Psoas muscle (tissue), 8 donors: Measurements from ENCODE around the gene IL1R1. TPM values are rescaled to one million over a fixed set of nuclear protein-coding genes. Genes with fewer than 3 reads are reported as not detected.

Experiments used
- ATAC-seq, 4 donors: fragments of 200-7000 bp; cut with Tn5 transposase; one replicate each; pipeline ENCODE4 v1.9.1; 2020; ENCODE audit warnings: moderate library complexity in 3 of 4, mild to moderate bottlenecking in 2 of 4
- DNase-seq, 2 donors: peaks; one replicate each; pipeline ENCODE4 v3.0.0-alpha.2; 2020
- H3K27ac ChIP-seq: fragments of 200-600 bp; one replicate; pipeline ENCODE4 v1.8.0; 2022
- H3K27me3 ChIP-seq, 3 donors: fragments of 200-600 bp in 1 of 3; one replicate each; pipeline versions ENCODE4 v1.6.1 to v1.8.0; 2013 to 2022; ENCODE audit warnings: low read length in 2 of 3, mild to moderate bottlenecking in 2 of 3, moderate library complexity in 1 of 3; ENCODE audit not compliant: insufficient read depth in 3 of 3
- H3K36me3 ChIP-seq, 2 donors: fragments of 200-600 bp in 1 of 2; one replicate each; pipeline versions ENCODE4 v1.6.1 to v1.8.0; 2013 to 2022; ENCODE audit warnings: low read depth in 1 of 2, mild to moderate bottlenecking in 1 of 2, moderate library complexity in 1 of 2; ENCODE audit not compliant: insufficient read depth in 1 of 2
- H3K4me1 ChIP-seq: fragments of 200-600 bp; one replicate; pipeline ENCODE4 v1.8.0; 2022
- H3K4me3 ChIP-seq: fragments of 200-600 bp; one replicate; pipeline ENCODE4 v1.8.0; 2022; ENCODE audit warnings: mild to moderate bottlenecking
- H3K9me3 ChIP-seq: fragments of 200-600 bp; one replicate; pipeline ENCODE4 v1.8.0; 2022
- WGBS, 3 donors: extraction: QIAGEN DNeasy Blood & Tissue Kit; methylation state at CpG; one replicate each; pipeline versions ENCODE4 v1.1.6 to v1.1.7; 2013; 5-methylcytosine and 5-hydroxymethylcytosine counted together
- intact Hi-C, 2 donors: fragments of 100-400 bp; cut with DNase I; formaldehyde crosslinking; loops; one replicate each; pipeline versions ENCODE4 v1.11.0 to v1.14.2; 2022
- polyA plus RNA-seq, 3 donors: library from polyadenylated mRNA; stranded (reverse); fragments of 200-250 nt; gene quantifications; one replicate each; pipeline ENCODE4 v1.2.3, GENCODE V29; 2013
- total RNA-seq, 4 donors: library from RNA; stranded (reverse); fragmentation: NEBNext Ultra II Directional in 2 of 4; extraction: Animal tissue kit (Norgen Biotek cat#: 25700) in 2 of 4; gene quantifications; one replicate each; pipeline versions ENCODE4 v1.2.1 to v1.2.4, GENCODE V29; 2021 to 2023
- TF ChIP-seq, protein P1 (sequence below): fragments of 200-600 bp; IDR thresholded peaks from one replicate; pipeline ENCODE4 v1.8.0; 2022; ENCODE audit warnings: antibody characterized with exemption
- donor health status: healthy with polysubstance abuse.
- donor health status: DM: no; HTN: no; CAD: no; lungs with moderate emphysema.
- donor health status: Bipolar disorder and iron deficiency.
- donor health status: healthy.
- donor health status: DM: yes; HTN: yes; CAD: no.
- donor health status: DM: no; HTN: no; CAD: no.
- donor health status: DM: no; HTN: no; CAD: no.
- donor health status: DM: yes; HTN: yes; CAD: no.

Gene IL1R1
- total and polyA plus RNA-seq, 7 donors, result 10.4 to 39.8 (median 15.9) TPM

DNA sequence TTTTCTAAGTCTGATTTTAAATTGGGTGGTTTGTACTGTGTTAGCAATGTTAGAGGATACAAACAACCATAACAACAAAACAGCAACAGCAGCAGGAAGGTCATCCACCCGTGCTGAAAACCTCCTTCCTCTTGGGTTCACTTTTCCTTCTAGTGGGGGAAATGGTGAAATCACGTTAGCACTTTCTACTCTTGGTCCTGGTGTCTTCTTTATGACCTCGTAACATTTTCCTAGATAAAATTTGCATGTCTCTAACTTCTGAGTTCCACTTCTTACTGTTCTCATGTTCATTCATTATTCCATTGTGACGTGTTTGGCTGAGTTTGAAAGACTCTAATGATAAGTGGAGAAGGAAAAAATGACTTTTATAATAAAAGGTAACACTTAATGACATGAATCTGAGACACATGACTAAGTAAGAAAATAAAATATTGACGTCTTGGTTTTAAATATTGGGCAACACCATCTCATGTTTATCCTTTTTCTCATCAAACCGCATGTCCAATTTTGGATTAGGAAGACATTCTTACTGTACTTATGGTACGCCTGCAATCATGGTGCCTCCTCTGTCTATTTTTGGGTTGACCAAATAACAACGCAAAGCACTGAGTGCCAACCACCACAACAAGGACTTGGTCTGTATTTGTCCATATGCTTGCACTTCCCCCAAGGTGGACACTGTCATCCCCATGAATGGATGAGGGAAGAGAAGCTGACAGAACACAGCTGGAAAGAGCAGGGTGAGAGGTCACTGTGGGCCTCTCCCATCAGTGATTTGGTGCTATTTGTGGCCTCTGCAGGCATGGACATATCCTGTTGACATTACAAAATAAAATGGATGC is 25.7 kb upstream of the IL1R1 start:
- no peaks in the 10 kb centered on the region for H3K9me3 ChIP-seq
- TF ChIP-seq, protein P1, sequence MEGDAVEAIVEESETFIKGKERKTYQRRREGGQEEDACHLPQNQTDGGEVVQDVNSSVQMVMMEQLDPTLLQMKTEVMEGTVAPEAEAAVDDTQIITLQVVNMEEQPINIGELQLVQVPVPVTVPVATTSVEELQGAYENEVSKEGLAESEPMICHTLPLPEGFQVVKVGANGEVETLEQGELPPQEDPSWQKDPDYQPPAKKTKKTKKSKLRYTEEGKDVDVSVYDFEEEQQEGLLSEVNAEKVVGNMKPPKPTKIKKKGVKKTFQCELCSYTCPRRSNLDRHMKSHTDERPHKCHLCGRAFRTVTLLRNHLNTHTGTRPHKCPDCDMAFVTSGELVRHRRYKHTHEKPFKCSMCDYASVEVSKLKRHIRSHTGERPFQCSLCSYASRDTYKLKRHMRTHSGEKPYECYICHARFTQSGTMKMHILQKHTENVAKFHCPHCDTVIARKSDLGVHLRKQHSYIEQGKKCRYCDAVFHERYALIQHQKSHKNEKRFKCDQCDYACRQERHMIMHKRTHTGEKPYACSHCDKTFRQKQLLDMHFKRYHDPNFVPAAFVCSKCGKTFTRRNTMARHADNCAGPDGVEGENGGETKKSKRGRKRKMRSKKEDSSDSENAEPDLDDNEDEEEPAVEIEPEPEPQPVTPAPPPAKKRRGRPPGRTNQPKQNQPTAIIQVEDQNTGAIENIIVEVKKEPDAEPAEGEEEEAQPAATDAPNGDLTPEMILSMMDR, result no peak
- H3K27me3 ChIP-seq, result no peaks in the 10 kb centered on the region
- intact Hi-C loops, result no loop called here
- H3K4me3 ChIP-seq, result no peak overlapping the region
- WGBS, 3 donors, result 63 to 74% (median 70%) methylated on average over 8 of the region's 8 CpGs
- H3K27ac ChIP-seq, result no peak overlapping the region
- DNase-seq (no peak), ATAC-seq (peak in 1 of 4 donors; percentile 17)
- no peaks in the 10 kb centered on the region for H3K36me3 ChIP-seq
- H3K4me1 ChIP-seq, result peaks cover 45% of the 10 kb centered on the region

DNA sequence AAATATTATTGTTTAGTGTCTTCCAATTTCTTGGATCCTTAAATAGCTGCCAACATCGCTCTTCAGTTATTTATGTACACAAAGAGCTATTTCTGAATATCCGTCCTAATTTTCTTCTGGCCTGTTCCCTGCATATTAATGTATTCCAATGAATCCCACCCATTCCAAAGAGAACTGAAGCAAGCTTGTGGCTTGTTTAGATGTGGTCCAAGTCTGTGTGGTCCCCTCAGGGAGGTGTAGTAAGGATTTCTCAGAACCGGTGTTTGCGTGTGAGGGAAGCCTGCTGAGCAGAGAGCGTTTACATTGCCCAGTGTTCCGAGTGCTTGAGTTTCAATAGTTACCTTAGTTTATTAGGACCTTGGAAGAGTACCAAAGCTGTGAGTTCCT is 25.1 kb upstream of the IL1R1 start:
- peaks cover 49% of the 10 kb centered on the region for H3K4me1 ChIP-seq
- intact Hi-C loops, result no loop called here
- no peaks in the 10 kb centered on the region for H3K9me3 ChIP-seq
- ATAC-seq (no peak), DNase-seq (no peak)
- H3K27ac ChIP-seq, result no peak overlapping the region
- H3K4me3 ChIP-seq, result no peak overlapping the region
- 41 to 55% (median 45%) methylated on average over 6 of the region's 6 CpGs for WGBS, 3 donors
- TF ChIP-seq, protein P1, result no peak
- no peaks in the 10 kb centered on the region for H3K27me3 ChIP-seq
- H3K36me3 ChIP-seq, result no peaks in the 10 kb centered on the region

DNA sequence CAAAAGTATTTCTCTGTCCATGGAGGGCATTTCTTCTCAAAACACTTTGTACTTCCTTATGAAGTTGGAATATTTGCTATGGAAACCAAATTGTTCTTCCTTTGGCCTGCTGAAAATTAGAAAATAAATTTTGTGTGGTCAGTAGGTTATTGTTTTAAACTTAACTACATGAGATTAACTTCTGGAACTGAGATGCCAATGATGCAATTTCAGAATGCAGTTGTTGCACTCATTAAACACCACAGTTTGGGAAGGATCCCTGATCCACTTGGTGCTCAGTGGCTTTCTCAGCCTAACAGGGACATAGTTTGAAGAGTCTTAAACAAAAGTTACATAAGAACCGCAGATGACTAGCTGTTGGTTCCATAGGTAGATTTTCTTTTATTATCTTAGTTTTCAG is 23.3 kb upstream of the IL1R1 start:
- TF ChIP-seq, protein P1, result no peak
- H3K36me3 ChIP-seq, result no peaks in the 10 kb centered on the region
- H3K4me1 ChIP-seq, result peaks cover 56% of the 10 kb centered on the region
- ATAC-seq (no peak), DNase-seq (no peak)
- no peaks in the 10 kb centered on the region for H3K27me3 ChIP-seq
- H3K27ac ChIP-seq, result no peak overlapping the region
- intact Hi-C loops, result no loop called here
- no peaks in the 10 kb centered on the region for H3K9me3 ChIP-seq
- 92 to 100% (median 93%) methylated on average over 1 of the region's 1 CpG for WGBS, 3 donors
- H3K4me3 ChIP-seq, result no peak overlapping the region

DNA sequence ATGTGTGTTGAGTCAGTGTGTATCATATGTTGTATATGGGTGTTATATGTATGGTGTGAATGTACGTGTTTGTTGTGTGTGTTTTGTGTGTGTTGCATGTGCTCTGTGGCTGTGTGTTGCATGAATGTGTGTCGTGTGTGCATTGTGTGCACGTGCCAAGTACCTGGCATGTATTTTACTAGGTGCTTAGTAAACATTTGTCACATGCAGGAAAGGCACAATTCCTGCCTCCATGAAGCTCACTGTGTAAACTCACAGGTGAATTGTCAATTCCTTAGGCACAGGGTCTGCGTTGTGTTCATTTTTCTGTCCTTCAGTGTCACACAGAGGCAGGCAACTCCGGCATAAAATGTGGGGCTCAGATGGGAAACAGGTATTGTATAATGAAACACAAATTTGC is 22.3 kb upstream of the IL1R1 start:
- Histone ChIP-seq H3K4me3 (no peak overlapping the region), H3K27me3 (no peaks in the 10 kb centered on the region), H3K36me3 (no peaks in the 10 kb centered on the region), H3K4me1 (peaks cover 46% of the 10 kb centered on the region), H3K9me3 (no peaks in the 10 kb centered on the region), H3K27ac (no peak overlapping the region)
- no peak for ATAC-seq
- WGBS, 3 donors, result 87 to 94% (median 93%) methylated on average over 5 of the region's 5 CpGs
- no peak for DNase-seq
- TF ChIP-seq, protein P1, result no peak
- intact Hi-C loops, result no loop called here

DNA sequence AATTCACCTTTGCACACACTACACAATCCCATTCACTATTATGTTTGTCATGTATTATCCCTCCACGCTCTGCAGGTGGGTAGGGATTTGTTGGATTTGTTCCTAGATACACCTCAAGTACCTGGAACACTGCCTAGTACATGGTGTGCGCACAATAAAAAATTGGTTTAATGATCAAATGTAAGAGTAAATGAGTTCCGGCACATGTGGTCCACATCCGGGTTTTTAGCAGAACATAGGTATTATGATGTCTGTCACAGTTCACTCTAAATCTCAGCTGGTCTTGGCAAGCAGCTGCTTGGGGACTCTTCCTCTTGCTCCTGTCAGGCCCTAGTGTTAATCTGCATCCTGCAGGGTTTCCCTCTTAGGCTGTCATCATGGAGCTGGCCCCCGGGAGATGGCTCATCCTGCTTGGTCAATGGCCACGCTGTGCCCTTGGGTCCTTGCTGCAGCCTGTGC is 21.8 kb upstream of the IL1R1 start:
- Histone ChIP-seq H3K9me3 (no peaks in the 10 kb centered on the region), H3K36me3 (no peaks in the 10 kb centered on the region), H3K4me1 (peaks cover 41% of the 10 kb centered on the region), H3K27ac (no peak overlapping the region), H3K4me3 (no peak overlapping the region), H3K27me3 (no peaks in the 10 kb centered on the region)
- 83 to 88% (median 87%) methylated on average over 6 of the region's 6 CpGs for WGBS, 3 donors
- DNase-seq, result no peak
- peak in 2 of 4 donors; percentile 18 to 27 for ATAC-seq
- intact Hi-C loops, result no loop called here
- TF ChIP-seq, protein P1, result no peak
